Fibroblast of skin of left biceps (primary cell): Measurements from ENCODE around the gene HSPG2.
"Not testable (repeated sequence)": the region's sequence is repeated elsewhere in the genome, so short reads cannot be mapped to it uniquely, and the experiment has no call there.

Experiments
- DNase-seq, 2 experiments: peaks; one replicate each; pipeline ENCODE4 v3.0.0-alpha.2; 2013; ENCODE audit warnings: low read depth in 2 of 2

The HSPG2 gene

DNA sequence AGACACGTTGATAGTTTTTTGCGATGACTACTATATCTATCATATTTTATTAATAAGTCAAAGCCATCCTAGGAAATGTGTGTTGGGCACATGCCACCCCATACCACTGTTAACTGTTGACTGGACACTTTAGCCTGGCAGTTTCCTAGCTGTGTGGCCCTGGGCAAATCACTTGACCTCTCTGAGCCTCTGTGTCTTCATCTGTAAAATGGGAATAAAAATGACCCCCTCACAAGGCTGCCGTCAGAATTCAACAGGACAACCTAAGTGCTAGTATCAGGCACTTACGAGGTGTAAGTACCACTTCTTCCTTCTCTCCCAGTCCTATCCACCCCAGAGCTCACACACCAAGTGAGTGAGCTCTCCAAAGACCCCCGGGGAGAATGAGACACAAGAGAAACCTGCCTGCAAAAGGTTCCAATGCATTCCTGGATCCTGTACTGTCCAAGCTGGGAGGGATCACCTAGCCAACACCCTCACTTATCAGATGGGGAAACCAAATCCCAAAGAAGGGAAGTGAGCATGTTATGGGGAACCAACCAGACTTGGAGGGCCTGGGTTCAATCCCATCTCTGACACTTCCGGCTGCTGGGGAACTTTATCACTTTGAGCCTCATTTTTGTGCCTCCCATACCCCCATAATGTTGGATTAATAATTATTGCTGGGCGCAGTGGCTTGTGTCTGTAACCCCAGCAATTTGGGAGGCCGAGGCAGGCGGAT is 24.9 kb downstream of the HSPG2 start:
- DNase-seq, result no peak

DNA sequence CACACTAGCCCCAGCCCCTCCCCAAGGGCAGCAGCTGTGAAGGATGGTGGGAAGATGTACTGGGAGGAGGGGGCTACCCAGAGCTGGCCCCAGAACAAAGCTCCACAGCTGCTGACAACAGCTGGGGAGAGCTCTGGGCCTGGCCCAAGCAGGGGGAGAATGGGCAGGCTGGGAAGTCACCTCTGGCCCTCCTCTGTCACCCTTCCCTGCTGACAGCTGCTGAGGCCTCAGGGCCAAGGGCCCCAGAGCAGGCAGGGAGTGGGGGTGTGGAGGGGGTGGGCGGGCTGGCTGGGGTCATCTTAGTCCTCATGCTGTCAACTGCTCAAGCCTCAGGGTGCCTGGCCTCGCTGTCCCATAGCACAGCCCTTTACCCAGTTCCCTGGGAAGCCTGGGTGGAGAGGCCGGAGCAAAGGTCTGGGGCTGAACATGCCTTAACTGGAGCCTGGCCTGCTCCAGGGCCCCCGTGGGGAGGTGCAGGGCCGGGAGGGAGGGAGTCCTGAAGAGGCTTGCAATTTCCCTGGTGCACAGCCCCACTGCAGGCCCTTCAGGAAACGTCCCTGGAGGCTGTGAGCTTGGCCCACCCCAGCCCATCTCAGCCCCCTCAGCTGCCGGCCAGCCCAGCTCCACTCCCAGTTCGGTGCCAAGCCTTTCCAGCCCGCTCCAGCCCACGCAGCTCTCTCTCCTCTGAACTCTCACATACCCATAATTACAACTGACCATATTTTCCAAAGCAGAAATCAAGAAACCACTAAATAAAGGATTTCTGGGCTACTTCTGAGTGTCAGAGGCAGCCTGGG is 25.7 kb downstream of the HSPG2 start:
- no peak for DNase-seq

DNA sequence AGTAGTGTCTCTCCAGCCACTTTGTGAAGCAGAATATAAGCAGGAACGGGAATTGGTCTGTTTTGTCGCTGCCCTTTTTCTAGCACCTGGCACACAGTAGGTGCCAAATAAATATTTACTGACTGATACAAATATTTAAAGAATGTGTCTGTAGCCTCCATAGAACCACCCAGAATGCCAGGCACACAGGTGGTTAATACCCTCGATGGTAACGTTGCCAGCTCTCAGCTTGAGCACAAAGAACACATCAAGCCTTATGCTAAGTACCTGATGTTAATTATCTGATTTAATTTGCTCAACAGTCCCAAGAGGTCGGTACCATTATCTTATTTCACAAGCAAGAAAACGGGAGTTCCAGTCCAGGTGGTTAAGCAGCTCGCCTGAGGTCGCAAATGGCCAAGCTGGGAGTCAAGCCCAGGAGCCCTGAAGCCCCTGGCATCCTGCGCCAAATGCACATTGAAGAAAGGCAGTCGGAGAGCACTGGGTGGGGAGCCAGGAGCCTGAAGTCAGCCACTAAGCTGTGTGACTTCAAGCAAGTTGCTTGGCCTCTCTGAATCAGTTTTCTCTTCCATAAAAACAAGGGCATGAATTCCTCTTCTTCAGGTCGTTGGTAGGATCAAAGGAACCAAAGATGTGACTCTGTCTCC is 26.4 kb downstream of the HSPG2 start:
- DNase-seq, result no peak

DNA sequence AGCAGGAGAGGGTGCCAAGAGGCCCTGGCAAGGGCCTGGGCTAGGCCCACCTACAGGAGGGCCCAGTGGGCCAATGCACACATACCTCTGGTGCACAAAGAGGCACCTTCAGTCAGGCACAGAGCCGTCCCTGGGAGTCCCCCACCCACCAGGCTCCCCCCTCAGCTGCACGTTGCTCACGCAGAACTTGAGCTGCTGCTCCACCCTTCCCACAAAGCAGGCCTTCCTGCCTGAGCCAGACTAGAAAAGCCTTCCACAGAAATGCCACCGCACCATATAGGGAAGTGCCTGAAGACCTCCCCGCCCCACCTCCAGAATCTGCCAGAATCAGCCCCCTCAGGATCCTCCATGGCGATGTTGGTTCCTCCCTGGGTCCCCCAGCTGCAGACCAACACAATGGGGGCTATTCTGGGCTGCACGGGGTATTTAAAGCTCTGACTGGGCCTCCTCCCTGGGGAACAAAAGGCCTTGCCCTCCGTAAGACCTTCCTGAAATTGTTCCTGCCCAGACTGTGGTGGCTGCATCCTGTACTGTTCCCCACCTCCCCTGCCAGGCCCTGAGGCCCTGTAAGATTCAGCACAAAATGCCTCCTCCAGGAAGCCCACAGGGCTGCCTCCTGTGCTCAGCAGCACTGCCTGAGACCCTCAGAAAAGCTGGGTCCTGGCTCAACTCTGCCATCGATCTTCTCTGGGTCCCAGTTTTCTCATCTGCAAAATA is 27.2 kb downstream of the HSPG2 start:
- DNase-seq, result peak; percentile 52 to 59

DNA sequence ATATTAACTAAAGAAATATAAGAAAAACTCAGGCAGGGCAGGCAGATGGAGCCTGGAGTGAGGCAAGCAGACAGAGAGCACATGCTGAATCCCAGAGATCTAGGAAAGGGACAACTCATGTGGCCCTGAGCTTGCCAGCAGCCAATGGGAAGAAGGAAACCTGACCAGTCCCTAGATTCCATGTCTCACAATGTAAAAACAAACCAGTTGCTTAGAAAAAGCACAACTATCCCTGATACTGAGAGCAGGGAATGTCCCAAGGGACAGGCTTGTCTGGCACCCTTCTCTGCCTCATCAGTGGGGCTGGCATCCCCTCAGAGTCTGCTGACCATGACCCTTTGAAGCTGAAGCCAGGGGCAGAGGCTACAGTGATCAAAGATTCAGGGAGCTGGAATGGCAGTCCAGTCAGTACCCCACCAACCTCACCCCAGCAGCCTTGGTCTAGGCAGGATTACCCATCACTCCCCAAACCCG is 27.8 kb downstream of the HSPG2 start:
- no peak for DNase-seq

DNA sequence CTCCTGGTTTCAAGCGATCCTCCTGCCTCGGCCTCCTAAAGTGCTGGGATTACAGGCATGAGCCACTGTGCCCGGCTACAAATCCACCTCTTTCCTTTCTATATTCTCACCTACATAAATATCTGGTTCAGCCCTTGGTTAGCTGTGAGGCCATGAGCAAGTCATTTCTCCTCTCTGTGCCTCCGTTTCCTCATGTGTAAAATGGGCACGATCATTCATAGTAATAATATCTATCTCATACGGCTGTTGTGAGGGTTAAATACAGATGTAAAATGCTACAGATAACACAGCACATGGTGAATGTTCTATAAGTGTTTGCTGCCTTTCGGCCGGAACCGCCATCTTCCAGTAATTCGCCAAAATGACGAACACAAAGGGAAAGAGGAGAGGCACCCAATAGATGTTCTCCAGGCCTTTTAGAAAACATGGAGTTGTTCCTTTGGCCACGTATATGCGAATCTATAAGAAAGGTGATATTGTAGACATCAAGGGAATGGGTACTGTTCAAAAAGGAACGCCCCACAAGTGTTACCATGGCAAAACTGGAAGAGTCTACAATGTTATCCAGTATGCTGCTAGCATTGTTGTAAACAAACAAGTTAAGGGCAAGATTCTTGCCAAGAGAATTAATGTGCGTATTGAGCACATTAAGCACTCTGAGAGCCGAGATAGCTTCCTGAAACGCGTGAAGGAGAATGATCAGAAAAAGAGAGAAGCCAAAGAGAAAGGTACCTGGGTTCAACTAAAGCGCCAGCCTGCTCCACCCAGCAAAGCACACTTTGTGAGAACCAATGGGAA is 29.2 kb downstream of the HSPG2 start:
- DNase-seq, result not testable (repeated sequence)

DNA sequence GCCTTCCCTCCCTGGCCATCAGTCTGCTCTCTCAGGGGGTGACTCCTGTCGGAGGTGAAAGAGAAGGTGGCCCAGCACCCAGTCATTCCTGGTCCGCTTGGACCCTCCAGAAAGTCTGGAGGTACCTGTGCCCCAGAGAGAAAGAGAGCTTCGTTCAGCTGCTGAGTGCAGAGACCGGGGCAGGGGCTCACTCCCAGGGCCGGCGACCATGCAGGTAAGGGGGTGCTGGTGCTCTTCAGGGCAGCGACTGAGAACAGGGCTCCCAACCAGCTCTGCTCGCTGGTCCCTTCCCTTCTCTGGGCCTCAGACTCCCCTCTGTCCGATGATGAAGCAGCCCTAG is 30.1 kb downstream of the HSPG2 start:
- DNase-seq, result no peak

DNA sequence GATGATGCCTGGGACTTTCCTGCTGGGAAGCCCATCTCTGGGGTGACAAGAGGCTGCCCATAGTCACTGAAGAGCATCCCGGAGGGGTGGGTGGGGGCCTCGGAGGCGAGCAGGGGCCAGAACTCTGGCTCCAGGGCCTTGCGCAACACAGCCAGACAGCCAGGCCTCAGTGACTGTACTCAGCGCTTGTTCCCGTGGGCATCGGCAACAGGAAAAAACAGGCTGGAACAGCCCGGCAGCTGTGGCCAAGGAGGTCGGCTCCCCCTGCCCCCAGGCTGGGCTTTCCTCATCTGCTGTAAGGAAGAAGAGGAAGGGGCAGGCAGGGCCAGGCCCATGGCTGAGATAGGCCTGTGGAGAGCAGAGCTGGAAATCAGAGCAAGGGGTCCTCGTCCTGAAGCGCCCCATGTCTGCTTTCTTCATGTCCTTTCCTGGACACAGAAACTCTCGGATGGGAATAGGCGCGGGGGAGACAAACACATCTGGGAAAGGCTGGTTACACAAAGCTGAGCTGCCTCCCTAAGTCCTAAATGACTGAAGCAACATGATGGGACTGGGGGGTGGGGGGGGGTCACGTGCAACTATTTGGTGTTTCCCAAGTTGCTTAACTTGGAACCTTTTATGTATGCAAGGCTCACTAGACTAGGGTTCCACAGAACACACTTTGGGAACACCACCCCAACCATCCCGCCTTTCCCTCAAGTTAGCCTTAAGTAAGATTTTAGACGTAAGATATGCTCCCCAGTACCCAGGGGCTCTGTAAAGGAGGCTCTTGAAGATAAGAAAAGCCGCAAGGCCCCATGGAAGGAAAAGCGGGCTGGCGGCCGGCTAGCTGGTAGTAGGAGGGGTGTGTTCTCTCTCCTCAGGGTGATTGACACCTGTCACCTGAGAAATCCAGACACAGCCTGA is 30.7 kb downstream of the HSPG2 start:
- DNase-seq, result no peak

DNA sequence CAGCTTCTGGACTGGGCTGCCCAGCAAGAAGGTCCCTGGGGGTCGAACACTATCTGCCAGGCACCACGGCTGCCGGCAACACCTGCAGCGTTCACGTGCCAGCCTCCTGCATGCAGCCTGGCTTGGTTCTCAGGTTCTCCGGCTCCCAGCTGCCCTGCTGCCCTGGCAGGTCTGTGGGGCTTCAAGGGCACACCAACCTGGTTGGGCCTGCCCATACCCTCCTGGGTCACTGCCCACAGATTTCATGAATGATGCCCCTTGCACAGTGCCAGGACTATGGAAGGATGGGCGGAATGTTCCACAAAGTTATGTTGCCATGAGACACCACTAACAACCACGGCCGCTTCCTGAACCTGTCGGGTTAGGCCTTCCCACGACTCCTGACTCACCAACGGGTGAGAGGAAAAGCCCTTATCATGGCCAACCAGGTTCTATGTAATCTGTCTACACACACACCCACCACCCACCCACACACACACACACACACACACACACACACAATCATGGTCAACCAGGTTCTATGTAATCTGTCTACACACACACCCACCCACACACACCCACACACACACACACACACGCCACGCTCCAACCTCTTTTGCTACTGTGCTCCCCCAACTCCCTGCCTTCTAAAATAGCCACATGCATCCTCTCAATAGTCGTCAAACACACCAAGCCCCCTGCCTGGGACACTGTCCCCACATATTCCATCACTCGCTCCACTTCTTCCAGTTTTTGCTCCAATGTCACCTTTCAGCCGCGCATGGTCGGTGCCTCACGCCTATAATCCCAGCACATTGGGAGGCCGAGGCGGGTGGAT is 32.2 kb downstream of the HSPG2 start:
- DNase-seq, result no peak

DNA sequence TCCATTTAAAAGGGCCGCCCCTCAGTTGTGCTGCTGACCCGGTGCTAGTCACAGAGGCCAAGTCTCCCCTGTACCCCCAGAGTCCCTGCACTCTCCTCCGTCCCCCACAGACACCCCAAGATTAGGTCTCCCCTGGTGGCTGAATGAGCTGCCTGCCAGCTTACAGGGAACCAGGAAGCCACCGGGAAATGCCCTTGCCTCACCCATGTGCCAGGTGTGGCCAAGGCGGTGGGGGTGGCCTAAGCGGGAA is 32.7 kb downstream of the HSPG2 start:
- DNase-seq, result no peak

DNA sequence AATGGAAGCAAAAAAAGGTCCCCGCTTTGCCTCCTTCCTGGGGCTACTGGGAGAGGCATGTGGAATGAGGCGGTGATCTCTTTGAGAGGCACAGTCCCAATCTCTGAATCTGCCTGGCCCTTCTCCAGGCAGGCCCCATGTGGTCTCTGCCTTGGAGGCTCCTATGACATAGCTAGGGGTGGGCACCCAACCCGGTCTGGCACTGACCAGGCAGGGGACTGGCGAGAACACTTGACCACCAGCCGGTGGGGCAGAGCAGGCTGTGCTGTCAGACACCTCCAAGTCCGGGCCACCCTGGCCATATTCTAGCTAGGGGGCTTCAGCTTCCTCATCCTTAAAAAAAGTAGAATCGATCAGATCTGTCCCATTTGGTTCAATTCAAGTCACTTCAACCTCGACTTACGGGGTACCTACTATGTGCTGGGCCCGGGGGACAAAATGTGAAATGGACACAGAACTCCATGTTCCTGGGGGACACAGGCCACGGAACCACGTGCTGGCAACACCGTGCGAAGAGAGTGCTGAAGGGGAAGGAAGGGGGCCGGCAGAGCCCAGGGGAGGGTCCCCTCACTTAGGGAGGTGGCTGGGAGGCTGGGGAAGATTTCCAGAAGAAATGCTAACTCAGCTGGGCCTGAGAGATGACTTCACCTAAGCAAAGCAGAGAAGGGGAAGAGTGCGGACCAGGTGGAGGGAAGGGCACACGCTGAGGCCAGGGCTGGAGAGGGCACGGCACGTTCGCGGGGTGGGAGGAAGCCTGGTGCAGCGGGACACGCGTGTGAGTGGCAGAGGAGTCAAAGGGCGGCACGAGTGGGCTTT is 33.3 kb downstream of the HSPG2 start:
- DNase-seq, result no peak

DNA sequence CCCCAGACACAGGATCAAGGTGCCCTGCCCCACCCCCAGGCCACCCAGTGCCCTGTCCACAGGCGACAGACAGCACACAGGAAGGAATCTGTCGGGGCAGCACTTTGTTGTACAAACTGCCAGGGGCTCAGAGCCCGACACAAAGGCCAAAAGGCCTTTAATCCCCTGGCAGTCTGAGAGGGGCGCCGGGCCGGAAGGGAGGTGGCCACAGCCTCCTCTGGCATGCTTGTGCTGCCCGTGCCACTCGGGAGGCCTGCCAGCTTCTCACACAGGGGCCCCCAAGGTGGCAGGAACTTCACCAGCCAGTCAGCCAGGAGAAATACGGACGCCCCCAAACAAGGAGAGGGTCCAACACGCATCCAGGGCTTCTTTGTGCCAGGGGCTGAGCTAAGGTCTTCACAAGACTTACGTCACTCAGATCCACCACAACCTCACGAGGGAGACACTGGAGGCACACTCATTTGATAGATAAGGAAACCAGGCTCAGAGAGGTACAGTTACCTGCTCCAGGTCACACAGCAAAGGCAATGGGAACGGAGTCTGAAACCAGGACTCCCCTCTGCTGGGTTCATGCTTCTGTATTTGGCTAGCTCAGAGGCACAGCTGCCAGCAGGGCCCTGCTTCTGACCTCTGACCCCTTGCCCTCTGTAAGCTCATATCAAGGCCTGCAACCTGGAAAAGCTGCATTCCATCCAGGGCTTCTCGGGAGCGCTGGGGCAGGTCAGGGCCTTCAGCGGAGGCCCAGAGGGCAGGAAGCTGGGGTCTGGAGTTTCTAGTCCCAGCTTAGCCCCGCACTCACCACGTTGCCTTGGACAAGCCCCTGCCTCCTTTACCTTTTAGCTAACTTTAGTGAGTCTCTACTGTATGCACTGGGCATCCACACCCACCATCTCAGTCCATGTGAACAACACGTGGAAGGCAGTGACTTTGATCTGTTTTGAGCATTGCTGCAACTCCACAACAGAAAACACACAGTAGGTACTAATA is 34.8 kb downstream of the HSPG2 start:
- no peak for DNase-seq

DNA sequence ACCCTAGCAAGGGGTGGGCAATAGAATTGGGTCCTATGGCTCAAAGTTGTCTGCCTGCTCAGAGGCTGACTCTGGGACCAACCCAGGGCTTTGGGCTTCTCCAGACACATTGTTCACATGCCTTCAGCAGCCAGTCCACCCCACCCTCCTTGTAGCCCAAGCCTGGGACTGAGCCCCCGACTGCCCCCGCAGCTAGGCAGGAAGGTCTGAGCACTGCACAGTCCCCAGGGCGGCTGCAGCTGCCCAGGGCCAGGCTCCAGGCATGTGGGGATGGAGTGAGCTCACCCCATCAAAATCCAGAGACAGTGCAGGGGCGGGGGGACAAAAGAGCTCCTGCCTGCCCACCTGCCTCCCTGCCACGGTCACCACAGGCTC is 35.6 kb downstream of the HSPG2 start:
- DNase-seq, result no peak

DNA sequence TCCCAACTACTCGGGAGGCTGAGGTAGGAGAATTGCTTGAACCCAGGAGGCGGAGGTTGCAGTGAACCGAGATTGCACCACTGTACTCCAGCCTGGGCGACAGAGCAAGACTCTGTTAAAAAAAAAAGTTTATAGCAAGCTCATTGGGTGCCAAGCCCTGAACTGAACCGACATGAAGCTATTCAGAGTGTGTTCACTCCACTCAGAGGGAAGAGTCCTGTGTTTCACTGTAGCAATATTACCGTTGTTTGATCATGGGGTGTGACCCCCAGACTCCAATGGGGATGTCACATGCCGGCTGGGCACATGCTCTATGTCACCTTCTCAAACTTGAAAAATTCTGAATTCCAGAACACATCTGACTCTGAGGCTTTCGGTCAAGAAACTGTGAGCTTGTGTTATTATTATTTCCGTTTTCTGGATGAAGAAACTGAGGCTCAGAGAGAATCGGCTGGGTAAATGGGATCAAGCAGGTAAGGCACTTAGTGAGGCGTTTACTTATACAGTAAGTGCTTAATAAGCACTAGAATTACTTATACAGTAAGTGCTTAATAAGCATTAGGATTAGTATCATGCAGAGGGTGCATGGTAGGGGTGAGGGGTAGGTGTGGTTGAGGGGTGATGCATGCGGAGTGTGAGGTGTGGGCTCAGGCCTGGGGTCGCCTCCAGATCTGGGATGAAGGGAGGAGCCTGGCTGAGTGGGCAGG is 36.2 kb downstream of the HSPG2 start:
- DNase-seq, result no peak

DNA sequence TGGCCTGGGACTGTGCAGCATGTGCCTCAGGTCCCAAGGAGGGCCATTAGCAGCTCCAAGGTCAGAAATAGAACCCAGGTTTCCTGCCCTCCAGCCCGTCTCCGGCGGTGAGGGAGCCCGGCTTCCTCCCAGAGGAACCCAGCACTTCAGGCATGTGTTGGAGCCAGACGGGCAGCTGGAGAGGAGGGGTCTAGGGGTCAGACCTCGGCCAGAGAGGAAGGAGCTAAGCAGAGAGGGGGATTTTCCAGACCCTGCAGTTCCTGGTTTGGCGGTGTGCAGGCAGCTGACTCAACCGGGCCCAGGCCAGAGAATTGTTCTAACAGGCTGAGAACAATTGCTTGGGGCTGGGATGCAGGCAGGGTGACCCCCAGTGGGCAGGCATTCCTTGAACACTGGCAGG is 37.1 kb downstream of the HSPG2 start:
- DNase-seq, result no peak

DNA sequence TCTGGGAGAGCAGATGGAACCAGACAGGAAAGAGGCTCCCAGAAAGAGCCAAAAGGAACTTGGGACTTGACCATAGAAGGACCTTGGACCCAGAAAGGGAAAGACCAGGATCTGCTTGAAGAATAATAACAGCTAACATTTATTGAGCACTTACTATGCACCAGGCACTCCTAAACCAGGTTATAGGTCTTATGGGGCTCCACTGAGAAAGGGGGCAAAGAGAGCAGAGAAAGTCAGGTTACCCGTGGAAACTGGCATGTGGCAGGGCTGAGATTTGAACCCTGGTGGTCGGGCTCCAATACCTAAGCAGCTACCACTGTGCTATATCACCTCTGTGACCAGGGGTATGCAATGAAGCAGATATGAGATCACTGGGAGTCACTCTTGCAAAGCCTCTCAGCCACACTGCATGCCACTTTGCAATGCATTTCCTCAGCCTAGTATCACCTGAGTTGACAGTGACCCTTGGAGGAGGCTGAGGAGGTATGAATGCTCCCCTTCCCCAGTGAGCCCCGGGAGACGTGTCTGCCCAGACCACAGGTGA is 37.8 kb downstream of the HSPG2 start:
- DNase-seq, result no peak
